ENCODE data around the gene PYGL.
"Not testable (repeated sequence)": the region's sequence is repeated elsewhere in the genome, so short reads cannot be mapped to it uniquely, and the experiment has no call there.

Gene PYGL

GRCh38 chr14:50941638-50942037 lies 2.6 kb downstream of the PYGL start:
- not testable (repeated sequence) for H3K9ac ChIP-seq (ENCODE audit: low read depth, low read length, poor library complexity); H3K4ac ChIP-seq (ENCODE audit: low read length); H2BK12ac ChIP-seq (ENCODE audit: low read length); H2BK120ac ChIP-seq (ENCODE audit: low read depth, low read length); DNase-seq (ENCODE audit: low spot score); H3K79me1 ChIP-seq (ENCODE audit: low read depth, low read length); H3K9me3 ChIP-seq (replicated peaks in 1 of 2; ENCODE audit: control insufficient read depth in 2 of 2, insufficient read depth in 1 of 2, low read depth in 1 of 2, low read length in 2 of 2); H3K36me3 ChIP-seq (replicated peaks in 1 of 2; ENCODE audit: control insufficient read depth in 2 of 2, insufficient read depth in 2 of 2, low read length in 2 of 2); H3K27ac ChIP-seq (replicated peaks; ENCODE audit: low read length); H4K8ac ChIP-seq (ENCODE audit: low read depth, low read length); H3K18ac ChIP-seq (ENCODE audit: low read length); H3K4me3 ChIP-seq (ENCODE audit: low read length in 2 of 2); H2BK5ac ChIP-seq (ENCODE audit: low read length); H3K14ac ChIP-seq (ENCODE audit: low read length); H2AK5ac ChIP-seq (ENCODE audit: low read depth, low read length); H3K23ac ChIP-seq (ENCODE audit: low read depth, low read length, poor library complexity); H2AFZ ChIP-seq (ENCODE audit: low read length); H2BK15ac ChIP-seq (ENCODE audit: low read length); H3K4me1 ChIP-seq (ENCODE audit: control insufficient read depth in 2 of 2, insufficient read depth in 1 of 2, low read depth in 1 of 2, low read length in 2 of 2); H3K27me3 ChIP-seq (ENCODE audit: control insufficient read depth in 3 of 3, insufficient read depth in 3 of 3, low read depth in 1 of 3, low read length in 3 of 3); H4K91ac ChIP-seq (ENCODE audit: low read depth, low read length, poor library complexity); H3K4me2 ChIP-seq (ENCODE audit: insufficient read depth, low read length, poor library complexity, severe bottlenecking)
- no CpG with 5 or more reads among the region's 8 CpGs for WGBS, 2 donors (ENCODE audit: extremely low coverage in 2 of 2, insufficient read length in 2 of 2, insufficient replicate concordance in 1 of 2)

- Histone ChIP-seq H3K79me1 (ENCODE audit: low read depth, low read length) (no peaks in the 10 kb centered on the region), H3K4me1 (ENCODE audit: control insufficient read depth in 2 of 2, insufficient read depth in 1 of 2, low read depth in 1 of 2, low read length in 2 of 2) (peaks cover 2 to 3% of the 10 kb centered on the region in 2 donors), H4K8ac (ENCODE audit: low read depth, low read length) (no peak overlapping the region), H3K36me3 (replicated peaks in 1 of 2; ENCODE audit: control insufficient read depth in 2 of 2, insufficient read depth in 2 of 2, low read length in 2 of 2) (no peaks in the 10 kb centered on the region), H3K4me3 (ENCODE audit: low read length in 2 of 2) (no peak overlapping the region), H3K4me2 (ENCODE audit: insufficient read depth, low read length, poor library complexity, severe bottlenecking) (no peak overlapping the region), H3K4ac (ENCODE audit: low read length) (no peak overlapping the region), H3K9ac (ENCODE audit: low read depth, low read length, poor library complexity) (no peak overlapping the region), H3K23ac (ENCODE audit: low read depth, low read length, poor library complexity) (no peak overlapping the region), H2BK12ac (ENCODE audit: low read length) (no peak overlapping the region), H2BK120ac (ENCODE audit: low read depth, low read length) (no peak overlapping the region), H4K91ac (ENCODE audit: low read depth, low read length, poor library complexity) (no peak overlapping the region), H3K14ac (ENCODE audit: low read length) (no peak overlapping the region), H3K18ac (ENCODE audit: low read length) (no peak overlapping the region), H2AFZ (ENCODE audit: low read length) (no peak overlapping the region), H2BK15ac (ENCODE audit: low read length) (no peak overlapping the region), H3K27ac (replicated peaks; ENCODE audit: low read length) (no peak overlapping the region), H3K27me3 (ENCODE audit: control insufficient read depth in 3 of 3, insufficient read depth in 3 of 3, low read depth in 1 of 3, low read length in 3 of 3) (no peaks in the 10 kb centered on the region), H2BK5ac (ENCODE audit: low read length) (no peak overlapping the region), H3K9me3 (replicated peaks in 1 of 2; ENCODE audit: control insufficient read depth in 2 of 2, insufficient read depth in 1 of 2, low read depth in 1 of 2, low read length in 2 of 2) (no peaks in the 10 kb centered on the region), H2AK5ac (ENCODE audit: low read depth, low read length) (no peak overlapping the region)
- WGBS, 2 donors (ENCODE audit: extremely low coverage in 2 of 2, insufficient read length in 2 of 2, insufficient replicate concordance in 1 of 2): no CpG with 5 or more reads among the region's 6 CpGs
- no peak for DNase-seq (ENCODE audit: low spot score)
Measured at GRCh38 chr14:50941151-50941550, 3.1 kb downstream of the PYGL start.

- no peak overlapping the region for H4K8ac ChIP-seq (ENCODE audit: low read depth, low read length)
- no peak overlapping the region for H2BK120ac ChIP-seq (ENCODE audit: low read depth, low read length)
- no peak overlapping the region for H4K91ac ChIP-seq (ENCODE audit: low read depth, low read length, poor library complexity)
- H3K4me3 ChIP-seq (ENCODE audit: low read length in 2 of 2): no peak overlapping the region
- H3K4ac ChIP-seq (ENCODE audit: low read length): no peak overlapping the region
- no peaks in the 10 kb centered on the region for H3K4me1 ChIP-seq (ENCODE audit: control insufficient read depth in 2 of 2, insufficient read depth in 1 of 2, low read depth in 1 of 2, low read length in 2 of 2)
- H3K79me1 ChIP-seq (ENCODE audit: low read depth, low read length): no peaks in the 10 kb centered on the region
- no peak overlapping the region for H2BK5ac ChIP-seq (ENCODE audit: low read length)
- no peaks in the 10 kb centered on the region for H3K27me3 ChIP-seq (ENCODE audit: control insufficient read depth in 3 of 3, insufficient read depth in 3 of 3, low read depth in 1 of 3, low read length in 3 of 3)
- no peak overlapping the region for H2BK12ac ChIP-seq (ENCODE audit: low read length)
- no peak overlapping the region for H2AK5ac ChIP-seq (ENCODE audit: low read depth, low read length)
- no peak overlapping the region for H2BK15ac ChIP-seq (ENCODE audit: low read length)
- no peak overlapping the region for H3K9ac ChIP-seq (ENCODE audit: low read depth, low read length, poor library complexity)
- peaks cover 0 to 5% of the 10 kb centered on the region in 2 donors for H3K36me3 ChIP-seq (replicated peaks in 1 of 2; ENCODE audit: control insufficient read depth in 2 of 2, insufficient read depth in 2 of 2, low read length in 2 of 2)
- no peaks in the 10 kb centered on the region for H3K9me3 ChIP-seq (replicated peaks in 1 of 2; ENCODE audit: control insufficient read depth in 2 of 2, insufficient read depth in 1 of 2, low read depth in 1 of 2, low read length in 2 of 2)
- no peak overlapping the region for H3K4me2 ChIP-seq (ENCODE audit: insufficient read depth, low read length, poor library complexity, severe bottlenecking)
- H3K14ac ChIP-seq (ENCODE audit: low read length): no peak overlapping the region
- H3K18ac ChIP-seq (ENCODE audit: low read length): no peak overlapping the region
- H3K27ac ChIP-seq (replicated peaks; ENCODE audit: low read length): no peak overlapping the region
- H2AFZ ChIP-seq (ENCODE audit: low read length): no peak overlapping the region
- no peak overlapping the region for H3K23ac ChIP-seq (ENCODE audit: low read depth, low read length, poor library complexity)
- WGBS, 2 donors (ENCODE audit: extremely low coverage in 2 of 2, insufficient read length in 2 of 2, insufficient replicate concordance in 1 of 2): no CpG with 5 or more reads among the region's 4 CpGs
- DNase-seq (ENCODE audit: low spot score): no peak
Measured at GRCh38 chr14:50937800-50938199, 6.5 kb downstream of the PYGL start.

- Histone ChIP-seq H3K4ac (ENCODE audit: low read length) (no peak overlapping the region), H3K4me2 (ENCODE audit: insufficient read depth, low read length, poor library complexity, severe bottlenecking) (no peak overlapping the region), H4K91ac (ENCODE audit: low read depth, low read length, poor library complexity) (no peak overlapping the region), H3K79me1 (ENCODE audit: low read depth, low read length) (no peaks in the 10 kb centered on the region), H3K9ac (ENCODE audit: low read depth, low read length, poor library complexity) (no peak overlapping the region), H3K4me1 (ENCODE audit: control insufficient read depth in 2 of 2, insufficient read depth in 1 of 2, low read depth in 1 of 2, low read length in 2 of 2) (no peaks in the 10 kb centered on the region), H3K14ac (ENCODE audit: low read length) (no peak overlapping the region), H3K36me3 (replicated peaks in 1 of 2; ENCODE audit: control insufficient read depth in 2 of 2, insufficient read depth in 2 of 2, low read length in 2 of 2) (peaks cover 0 to 5% of the 10 kb centered on the region in 2 donors), H2AK5ac (ENCODE audit: low read depth, low read length) (no peak overlapping the region), H3K9me3 (replicated peaks in 1 of 2; ENCODE audit: control insufficient read depth in 2 of 2, insufficient read depth in 1 of 2, low read depth in 1 of 2, low read length in 2 of 2) (no peaks in the 10 kb centered on the region), H3K27me3 (ENCODE audit: control insufficient read depth in 3 of 3, insufficient read depth in 3 of 3, low read depth in 1 of 3, low read length in 3 of 3) (no peaks in the 10 kb centered on the region), H2BK12ac (ENCODE audit: low read length) (no peak overlapping the region), H2BK15ac (ENCODE audit: low read length) (no peak overlapping the region), H3K18ac (ENCODE audit: low read length) (no peak overlapping the region), H2AFZ (ENCODE audit: low read length) (no peak overlapping the region), H3K23ac (ENCODE audit: low read depth, low read length, poor library complexity) (no peak overlapping the region), H2BK5ac (ENCODE audit: low read length) (no peak overlapping the region), H3K27ac (replicated peaks; ENCODE audit: low read length) (no peak overlapping the region), H3K4me3 (ENCODE audit: low read length in 2 of 2) (no peak overlapping the region), H2BK120ac (ENCODE audit: low read depth, low read length) (no peak overlapping the region), H4K8ac (ENCODE audit: low read depth, low read length) (no peak overlapping the region)
- DNase-seq (ENCODE audit: low spot score): no peak
- no CpG with 5 or more reads among the region's 2 CpGs for WGBS, 2 donors (ENCODE audit: extremely low coverage in 2 of 2, insufficient read length in 2 of 2, insufficient replicate concordance in 1 of 2)
Measured at GRCh38 chr14:50937325-50937724, 7.0 kb downstream of the PYGL start.
